GM20431 (cell line): Measurements from ENCODE around the gene RFC5.
"Not testable (repeated sequence)": the region's sequence is repeated elsewhere in the genome, so short reads cannot be mapped to it uniquely, and the experiment has no call there.

Experiments used
- in situ Hi-C: fragments of 300-500 bp; cut with MseI, MboI; formaldehyde crosslinking; loops from one replicate; pipeline ENCODE4 v1.15.0; 2020; ENCODE audit warnings: low sequenced_read_pairs; ENCODE audit not compliant: unreplicated experiment

RFC5 gene

GRCh38 chr12:118068445-118068844, 51.9 kb downstream of the RFC5 start:
- in situ Hi-C loops, result no loop called here

- in situ Hi-C loops, result no loop called here
These were observed 54.1 kb downstream of the RFC5 start for GRCh38 chr12:118070650-118071049.

GRCh38 chr12:118073768-118074167, 57.3 kb downstream of the RFC5 start:
- in situ Hi-C loops, result no loop called here

- in situ Hi-C loops, result not testable (repeated sequence)
These were observed 65.0 kb downstream of the RFC5 start for GRCh38 chr12:118081521-118081920.
